ENCODE measurements around the gene SCFD2.

- TF ChIP-seq POLR2AphosphoS5 (IDR thresholded peaks at IDR 0.05; ENCODE audit: low read length), result no peak
- TF ChIP-seq CTCF (IDR thresholded peaks at IDR 0.05 in 2 of 3, conservative IDR thresholded peaks at IDR 0.05 in 1 of 3; ENCODE audit: control insufficient read depth in 2 of 3, extremely low read depth in 1 of 3, insufficient read depth in 1 of 3, low read depth in 3 of 3, low read length in 3 of 3), result no peak
- TF ChIP-seq PAX5 (IDR thresholded peaks at IDR 0.05; ENCODE audit: borderline replicate concordance, low read depth, low read length), result no peak
- TF ChIP-seq KDM1A (IDR thresholded peaks at IDR 0.05; ENCODE audit: borderline replicate concordance), result no peak
- TF ChIP-seq EP300 (IDR thresholded peaks at IDR 0.05; ENCODE audit: borderline replicate concordance in 1 of 2, control insufficient read depth in 1 of 2, low read depth in 2 of 2, low read length in 2 of 2), result no peak
- no peak for TF ChIP-seq YY1 (IDR thresholded peaks at IDR 0.05; ENCODE audit: low read depth, low read length)
- TF ChIP-seq CHD1 (IDR thresholded peaks at IDR 0.05; ENCODE audit: low read depth, low read length), result no peak
- TF ChIP-seq ZSCAN29 (IDR thresholded peaks at IDR 0.05), result no peak
- no peak for TF ChIP-seq CREB1 (IDR thresholded peaks at IDR 0.05; ENCODE audit: low read depth)
Observed at GRCh38 chr4:53307210-53307609, 58.7 kb downstream of the SCFD2 start.
